OCI-LY3 (cell line): ENCODE data around the gene TTC17.

Experiments used
- EZH2phosphoT487 ChIP-seq: fragments of 200-600 bp; shearing (Covaris generic); IDR thresholded peaks from 2 replicates; pipeline ENCODE4 v1.6.1; 2018; ENCODE audit warnings: antibody characterized with exemption, mixed run types, low read depth
- TF ChIP-seq, protein P1 (sequence below): fragments of 200-600, 300-600 bp; sonication (generic); IDR thresholded peaks from 2 replicates; pipeline ENCODE4 v1.5.1; 2014; ENCODE audit warnings: antibody characterized with exemption, low read length, low read depth

DNA sequence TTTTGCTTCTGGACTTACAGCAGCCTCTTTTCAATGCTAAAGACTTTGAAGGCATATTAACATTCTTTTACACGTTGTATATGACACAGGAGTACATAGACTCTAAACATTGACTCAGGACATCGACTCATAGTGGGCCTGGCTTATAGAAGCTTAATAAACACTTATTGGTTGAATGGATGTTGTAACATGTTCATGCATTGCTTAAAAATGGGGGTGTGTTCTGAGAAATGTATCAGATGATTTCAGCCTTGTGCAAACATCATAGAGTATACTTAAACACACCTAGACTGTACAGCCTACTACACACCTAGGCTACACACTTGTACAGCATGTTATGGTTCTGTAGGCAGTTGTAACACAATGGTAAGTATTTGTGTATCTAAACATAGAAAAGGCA is 17.9 kb downstream of the TTC17 start:
- TF ChIP-seq, protein P1, sequence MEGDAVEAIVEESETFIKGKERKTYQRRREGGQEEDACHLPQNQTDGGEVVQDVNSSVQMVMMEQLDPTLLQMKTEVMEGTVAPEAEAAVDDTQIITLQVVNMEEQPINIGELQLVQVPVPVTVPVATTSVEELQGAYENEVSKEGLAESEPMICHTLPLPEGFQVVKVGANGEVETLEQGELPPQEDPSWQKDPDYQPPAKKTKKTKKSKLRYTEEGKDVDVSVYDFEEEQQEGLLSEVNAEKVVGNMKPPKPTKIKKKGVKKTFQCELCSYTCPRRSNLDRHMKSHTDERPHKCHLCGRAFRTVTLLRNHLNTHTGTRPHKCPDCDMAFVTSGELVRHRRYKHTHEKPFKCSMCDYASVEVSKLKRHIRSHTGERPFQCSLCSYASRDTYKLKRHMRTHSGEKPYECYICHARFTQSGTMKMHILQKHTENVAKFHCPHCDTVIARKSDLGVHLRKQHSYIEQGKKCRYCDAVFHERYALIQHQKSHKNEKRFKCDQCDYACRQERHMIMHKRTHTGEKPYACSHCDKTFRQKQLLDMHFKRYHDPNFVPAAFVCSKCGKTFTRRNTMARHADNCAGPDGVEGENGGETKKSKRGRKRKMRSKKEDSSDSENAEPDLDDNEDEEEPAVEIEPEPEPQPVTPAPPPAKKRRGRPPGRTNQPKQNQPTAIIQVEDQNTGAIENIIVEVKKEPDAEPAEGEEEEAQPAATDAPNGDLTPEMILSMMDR: no peak
- TF ChIP-seq EZH2phosphoT487: no peak
